HG02885 (cell line): Measurements from ENCODE around the gene RGMB.

Experiments
- ATAC-seq: cut with Tn5 transposase; IDR thresholded peaks from one replicate; pipeline ENCODE4 v1.9.1; 2021; ENCODE audit warnings: mild to moderate bottlenecking; ENCODE audit not compliant: unreplicated experiment, poor library complexity

The RGMB gene

GRCh38 chr5:98767581-98767980, 5.9 kb upstream of the RGMB start:
- no peak for ATAC-seq

GRCh38 chr5:98768160-98768959, 5.1 kb upstream of the RGMB start:
- ATAC-seq: peak; percentile 45

GRCh38 chr5:98768960-98769209, 4.6 kb upstream of the RGMB start:
- ATAC-seq: no peak

- ATAC-seq: no peak
These were observed 4.1 kb upstream of the RGMB start for GRCh38 chr5:98769210-98769958.

GRCh38 chr5:98769959-98770208, 3.6 kb upstream of the RGMB start:
- no peak for ATAC-seq

- ATAC-seq: peak; percentile 9
These were observed 3.1 kb upstream of the RGMB start for GRCh38 chr5:98770209-98770910.

GRCh38 chr5:98770911-98771322, 2.5 kb upstream of the RGMB start:
- no peak for ATAC-seq

- peak; percentile 12 for ATAC-seq
These were observed 1.9 kb upstream of the RGMB start for GRCh38 chr5:98771382-98772109.

GRCh38 chr5:98772415-98773213, 849 bp upstream of the RGMB start:
- ATAC-seq: peak; percentile 24

GRCh38 chr5:98773214-98773463, 324 bp upstream of the RGMB start:
- no peak for ATAC-seq

- ATAC-seq: peak; percentile 32
These were observed 950 bp downstream of the RGMB start for GRCh38 chr5:98774192-98775033.

- ATAC-seq: no peak
These were observed 2.0 kb downstream of the RGMB start for GRCh38 chr5:98775246-98776065.

- ATAC-seq: no peak
These were observed 2.7 kb downstream of the RGMB start for GRCh38 chr5:98776066-98776705.

- ATAC-seq: no peak
These were observed 3.8 kb downstream of the RGMB start for GRCh38 chr5:98777295-98777694.

- ATAC-seq: no peak
These were observed 5.9 kb downstream of the RGMB start for GRCh38 chr5:98779264-98779877.

GRCh38 chr5:98780390-98780789, 6.9 kb downstream of the RGMB start:
- ATAC-seq: no peak

GRCh38 chr5:98781520-98781919, 8.1 kb downstream of the RGMB start:
- no peak for ATAC-seq

- ATAC-seq: no peak
These were observed 8.5 kb downstream of the RGMB start for GRCh38 chr5:98781964-98782363.
